Amniotic stem cell (primary cell): ENCODE data around the gene TESK2.
"Not testable (repeated sequence)": the region's sequence is repeated elsewhere in the genome, so short reads cannot be mapped to it uniquely, and the experiment has no call there.

ENCODE experiments used
- DNase-seq: peaks from one replicate; lab custom pipeline; 2025; lab: John Stamatoyannopoulos, UW

The TESK2 gene

GRCh38 chr1:45375104-45376090 lies 115.6 kb downstream of the TESK2 start:
- DNase-seq: no peak

GRCh38 chr1:45373573-45373972 lies 117.4 kb downstream of the TESK2 start:
- no peak for DNase-seq

- DNase-seq: no peak
Observed at GRCh38 chr1:45370575-45370974, 120.4 kb downstream of the TESK2 start.

- no peak for DNase-seq
Observed at GRCh38 chr1:45365051-45365450, 125.9 kb downstream of the TESK2 start.

- DNase-seq: no peak
Observed at GRCh38 chr1:45364294-45364693, 126.7 kb downstream of the TESK2 start.

- DNase-seq: not testable (repeated sequence)
Observed at GRCh38 chr1:45360981-45361380, 130.0 kb downstream of the TESK2 start.

- peak; percentile 57 for DNase-seq
Observed at GRCh38 chr1:45359882-45360513, 131.0 kb downstream of the TESK2 start.

- no peak for DNase-seq
Observed at GRCh38 chr1:45356186-45356585, 134.8 kb downstream of the TESK2 start.

GRCh38 chr1:45355683-45356082 lies 135.3 kb downstream of the TESK2 start:
- DNase-seq: no peak

- DNase-seq: no peak
Observed at GRCh38 chr1:45354838-45355237, 136.1 kb downstream of the TESK2 start.

- no peak for DNase-seq
Observed at GRCh38 chr1:45353685-45354084, 137.3 kb downstream of the TESK2 start.

- no peak for DNase-seq
Observed at GRCh38 chr1:45351508-45351907, 139.5 kb downstream of the TESK2 start.

GRCh38 chr1:45348966-45349677 lies 141.8 kb downstream of the TESK2 start:
- no peak for DNase-seq

GRCh38 chr1:45348609-45348965 lies 142.4 kb downstream of the TESK2 start:
- DNase-seq: no peak

- no peak for DNase-seq
Observed at GRCh38 chr1:45348020-45348419, 142.9 kb downstream of the TESK2 start.

GRCh38 chr1:45346473-45346872 lies 144.5 kb downstream of the TESK2 start:
- DNase-seq: no peak

GRCh38 chr1:45345014-45345413 lies 145.9 kb downstream of the TESK2 start:
- no peak for DNase-seq

- DNase-seq: no peak
Observed at GRCh38 chr1:45344499-45344898, 146.5 kb downstream of the TESK2 start.

- no peak for DNase-seq
Observed at GRCh38 chr1:45340816-45341466, 150.0 kb downstream of the TESK2 start.

- DNase-seq: peak; percentile 82
Observed at GRCh38 chr1:45339789-45340558, 151.0 kb downstream of the TESK2 start, which contains the start of the genes MUTYH and TOE1. Gene MUTYH, minus strand, starts transcription at chr1:45340440. Its CDS starts 5,935 bp downstream, at chr1:45334505. Gene TOE1, plus strand, starts transcription at chr1:45340170. Its CDS starts 83 bp downstream, at chr1:45340253.
